ENCODE results near the gene PLA2G4E.

The PLA2G4E gene

GRCh38 chr15:42007386-42007785, 13.5 kb downstream of the PLA2G4E start:
- H3K27ac ChIP-seq, result no peak overlapping the region
- TF ChIP-seq CTCF (IDR thresholded peaks at IDR 0.05) (no peak), ZFX (IDR thresholded peaks at IDR 0.05; ENCODE audit: borderline replicate concordance) (no peak)

- H3K27ac ChIP-seq, result no peak overlapping the region
- TF ChIP-seq ZFX (IDR thresholded peaks at IDR 0.05; ENCODE audit: borderline replicate concordance) (no peak), CTCF (IDR thresholded peaks at IDR 0.05) (no peak)
Measured at GRCh38 chr15:42002333-42002732, 18.5 kb downstream of the PLA2G4E start.

GRCh38 chr15:42001236-42001635, 19.6 kb downstream of the PLA2G4E start:
- H3K27ac ChIP-seq, result no peak overlapping the region
- TF ChIP-seq CTCF (IDR thresholded peaks at IDR 0.05) (no peak), ZFX (IDR thresholded peaks at IDR 0.05; ENCODE audit: borderline replicate concordance) (no peak)

GRCh38 chr15:41999290-42000285, 21.3 kb downstream of the PLA2G4E start:
- TF ChIP-seq ZFX (IDR thresholded peaks at IDR 0.05; ENCODE audit: borderline replicate concordance) (no peak), CTCF (IDR thresholded peaks at IDR 0.05) (no peak)
- H3K27ac ChIP-seq, result no peak overlapping the region

GRCh38 chr15:41997845-41998244, 23.0 kb downstream of the PLA2G4E start:
- no peak overlapping the region for H3K27ac ChIP-seq
- TF ChIP-seq CTCF (IDR thresholded peaks at IDR 0.05) (no peak), ZFX (IDR thresholded peaks at IDR 0.05; ENCODE audit: borderline replicate concordance) (no peak)

GRCh38 chr15:41996921-41997592, 23.8 kb downstream of the PLA2G4E start:
- no peak overlapping the region for H3K27ac ChIP-seq
- no peak for TF ChIP-seq CTCF (IDR thresholded peaks at IDR 0.05)
- no peak for TF ChIP-seq ZFX (IDR thresholded peaks at IDR 0.05; ENCODE audit: borderline replicate concordance)

GRCh38 chr15:41996376-41996775, 24.5 kb downstream of the PLA2G4E start:
- TF ChIP-seq ZFX (IDR thresholded peaks at IDR 0.05; ENCODE audit: borderline replicate concordance), result no peak
- TF ChIP-seq CTCF (IDR thresholded peaks at IDR 0.05), result no peak
- H3K27ac ChIP-seq, result no peak overlapping the region

All from 22Rv1 (cell line).